Osteoblast (primary cell): ENCODE results near the gene DCAF8L2. TPM values are rescaled to one million over a fixed set of nuclear protein-coding genes. Genes with fewer than 3 reads are reported as not detected.
"Not testable (repeated sequence)": the region's sequence is repeated elsewhere in the genome, so short reads cannot be mapped to it uniquely, and the experiment has no call there.

Source experiments
- DNase-seq: peaks from one replicate; pipeline ENCODE4 v3.0.0; 2011; ENCODE audit warnings: low spot score, mixed read lengths; ENCODE audit not compliant: insufficient read length; ENCODE audit errors: missing footprints
- H2AFZ ChIP-seq: 2 replicates; pipeline ENCODE4 v1.6.0; 2011; ENCODE audit warnings: mild to moderate bottlenecking, low read length
- H3K27ac ChIP-seq: 2 replicates; pipeline ENCODE4 v1.5.1; 2011; ENCODE audit warnings: mild to moderate bottlenecking, low read depth, low read length, moderate library complexity
- H3K27me3 ChIP-seq: 2 replicates; pipeline ENCODE4 v1.6.0; 2012; ENCODE audit warnings: mild to moderate bottlenecking, control low read depth, inconsistent platforms, low read length, moderate library complexity; ENCODE audit not compliant: insufficient read depth
- H3K36me3 ChIP-seq: 2 replicates; pipeline ENCODE4 v1.5.1; 2011; ENCODE audit warnings: mild to moderate bottlenecking, low read length, control low read depth, moderate library complexity; ENCODE audit not compliant: insufficient read depth
- H3K4me1 ChIP-seq: 2 replicates; pipeline ENCODE4 v1.5.1; 2011; ENCODE audit warnings: mild to moderate bottlenecking, low read length, control low read depth, moderate library complexity; ENCODE audit not compliant: insufficient read depth
- H3K4me2 ChIP-seq: 2 replicates; pipeline ENCODE4 v1.6.0; 2011; ENCODE audit warnings: mild to moderate bottlenecking, low read length; ENCODE audit not compliant: insufficient read depth
- H3K4me3 ChIP-seq: fragments of 200-600 bp; sonication (generic); 3 replicates; pipeline ENCODE4 v1.5.1; 2012; ENCODE audit warnings: mild to moderate bottlenecking, low read length, inconsistent platforms; ENCODE audit not compliant: insufficient read depth
- H3K79me2 ChIP-seq: 2 replicates; pipeline ENCODE4 v1.6.0; 2012; ENCODE audit warnings: mild to moderate bottlenecking, low read length, control low read depth, inconsistent platforms; ENCODE audit not compliant: insufficient read depth
- H3K9me3 ChIP-seq: 2 replicates; pipeline ENCODE4 v1.5.1; 2011; ENCODE audit warnings: low read depth, low read length, control low read depth
- H4K20me1 ChIP-seq: 2 replicates; pipeline ENCODE4 v1.6.0; 2012; ENCODE audit warnings: mild to moderate bottlenecking, low read length, control low read depth; ENCODE audit not compliant: insufficient read depth
- total RNA-seq: library from RNA; depleted of rRNA; stranded (reverse); fragments of >200 nt; gene quantifications from 2 replicates; pipeline ENCODE4 v1.2.3, GENCODE V29; 2012
- TF ChIP-seq, protein P1 (sequence below): IDR thresholded peaks from 2 replicates; pipeline ENCODE4 v1.5.1; 2011; ENCODE audit warnings: mild to moderate bottlenecking, low read depth, low read length, moderate library complexity; ENCODE audit errors: extremely low read depth

Gene DCAF8L2
- total RNA-seq, 1 donor: not detected

GRCh38 chrX:27675493-27675892, 85.3 kb downstream of the DCAF8L2 start:
- no peaks in the 10 kb centered on the region for H4K20me1 ChIP-seq
- DNase-seq: no peak
- H3K4me1 ChIP-seq: no peaks in the 10 kb centered on the region
- no peaks in the 10 kb centered on the region for H3K79me2 ChIP-seq
- TF ChIP-seq, protein P1, sequence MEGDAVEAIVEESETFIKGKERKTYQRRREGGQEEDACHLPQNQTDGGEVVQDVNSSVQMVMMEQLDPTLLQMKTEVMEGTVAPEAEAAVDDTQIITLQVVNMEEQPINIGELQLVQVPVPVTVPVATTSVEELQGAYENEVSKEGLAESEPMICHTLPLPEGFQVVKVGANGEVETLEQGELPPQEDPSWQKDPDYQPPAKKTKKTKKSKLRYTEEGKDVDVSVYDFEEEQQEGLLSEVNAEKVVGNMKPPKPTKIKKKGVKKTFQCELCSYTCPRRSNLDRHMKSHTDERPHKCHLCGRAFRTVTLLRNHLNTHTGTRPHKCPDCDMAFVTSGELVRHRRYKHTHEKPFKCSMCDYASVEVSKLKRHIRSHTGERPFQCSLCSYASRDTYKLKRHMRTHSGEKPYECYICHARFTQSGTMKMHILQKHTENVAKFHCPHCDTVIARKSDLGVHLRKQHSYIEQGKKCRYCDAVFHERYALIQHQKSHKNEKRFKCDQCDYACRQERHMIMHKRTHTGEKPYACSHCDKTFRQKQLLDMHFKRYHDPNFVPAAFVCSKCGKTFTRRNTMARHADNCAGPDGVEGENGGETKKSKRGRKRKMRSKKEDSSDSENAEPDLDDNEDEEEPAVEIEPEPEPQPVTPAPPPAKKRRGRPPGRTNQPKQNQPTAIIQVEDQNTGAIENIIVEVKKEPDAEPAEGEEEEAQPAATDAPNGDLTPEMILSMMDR: no peak
- no peak overlapping the region for H3K4me2 ChIP-seq
- no peak overlapping the region for H3K27ac ChIP-seq
- H3K27me3 ChIP-seq: no peaks in the 10 kb centered on the region
- no peak overlapping the region for H2AFZ ChIP-seq
- no peak overlapping the region for H3K4me3 ChIP-seq
- no peaks in the 10 kb centered on the region for H3K36me3 ChIP-seq
- H3K9me3 ChIP-seq: peaks cover 2% of the 10 kb centered on the region

- peaks cover 2% of the 10 kb centered on the region for H3K9me3 ChIP-seq
- no peaks in the 10 kb centered on the region for H3K27me3 ChIP-seq
- no peak overlapping the region for H2AFZ ChIP-seq
- H3K36me3 ChIP-seq: no peaks in the 10 kb centered on the region
- no peaks in the 10 kb centered on the region for H3K4me1 ChIP-seq
- no peak overlapping the region for H3K27ac ChIP-seq
- no peak overlapping the region for H3K4me3 ChIP-seq
- TF ChIP-seq, protein P1: no peak
- no peaks in the 10 kb centered on the region for H4K20me1 ChIP-seq
- DNase-seq: no peak
- H3K79me2 ChIP-seq: no peaks in the 10 kb centered on the region
- H3K4me2 ChIP-seq: no peak overlapping the region
Measured at GRCh38 chrX:27679281-27679680, 89.1 kb downstream of the DCAF8L2 start.

GRCh38 chrX:27680726-27681125, 90.6 kb downstream of the DCAF8L2 start:
- Histone ChIP-seq H3K4me3 (no peak overlapping the region), H3K79me2 (no peaks in the 10 kb centered on the region), H3K36me3 (no peaks in the 10 kb centered on the region), H3K4me1 (no peaks in the 10 kb centered on the region), H3K9me3 (peaks cover 2% of the 10 kb centered on the region), H2AFZ (no peak overlapping the region), H3K4me2 (no peak overlapping the region), H4K20me1 (no peaks in the 10 kb centered on the region), H3K27ac (no peak overlapping the region), H3K27me3 (no peaks in the 10 kb centered on the region)
- no peak for DNase-seq
- TF ChIP-seq, protein P1: no peak

DNA sequence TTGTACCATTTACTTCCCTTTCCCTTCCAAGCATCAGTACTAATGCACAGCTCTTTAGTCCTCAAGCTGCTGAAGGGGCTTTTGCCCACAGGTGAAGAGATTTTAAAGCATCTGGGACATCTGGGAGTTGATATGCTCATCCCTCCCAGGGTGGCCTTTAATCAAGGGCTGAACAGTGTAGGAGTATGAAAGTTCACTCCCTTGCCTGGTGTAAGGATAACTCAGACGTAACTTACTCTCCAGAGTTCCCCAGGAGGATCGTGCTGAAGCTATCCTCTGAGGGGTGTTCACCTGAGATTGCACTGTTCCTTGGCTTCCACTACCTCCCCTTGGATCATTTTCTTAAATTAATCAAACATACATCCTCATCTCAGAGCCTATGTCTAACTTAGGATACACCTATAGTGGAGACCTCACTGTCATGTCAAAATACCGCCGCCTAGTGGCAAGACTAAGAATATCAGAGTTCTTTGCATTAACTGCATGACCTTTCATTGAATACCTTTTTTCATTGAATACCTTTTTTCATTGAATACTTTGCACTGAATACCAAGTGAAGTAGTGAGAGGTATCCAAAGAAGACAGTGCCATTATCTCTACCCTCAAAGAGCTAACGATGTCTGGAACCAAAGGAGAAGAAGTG, 93.5 kb downstream of the DCAF8L2 start:
- H3K27me3 ChIP-seq, H3K4me3 ChIP-seq, H2AFZ ChIP-seq, H3K27ac ChIP-seq, H3K9me3 ChIP-seq, H3K36me3 ChIP-seq, H3K79me2 ChIP-seq, H3K4me2 ChIP-seq, DNase-seq, H3K4me1 ChIP-seq, H4K20me1 ChIP-seq: not testable (repeated sequence)
